SK-N-MC (cell line): ENCODE measurements around the gene LSM12.
"Not testable (repeated sequence)": the region's sequence is repeated elsewhere in the genome, so short reads cannot be mapped to it uniquely, and the experiment has no call there.

ENCODE experiments used
- DNase-seq: peaks from one replicate; pipeline ENCODE4 v3.0.0-alpha.2; 2011; ENCODE audit warnings: low read depth, low spot score
- H3K27ac ChIP-seq: fragments of 200-600 bp; sonication (generic); 2 replicates; pipeline ENCODE4 v1.5.1; 2016; ENCODE audit warnings: mixed run types
- H3K36me3 ChIP-seq: fragments of 200-600 bp; sonication (generic); 2 replicates; pipeline ENCODE4 v1.6.1; 2017; ENCODE audit warnings: antibody characterized with exemption, low read length, mixed read lengths; ENCODE audit not compliant: insufficient read depth
- H3K4me3 ChIP-seq: fragments of 200-600 bp; sonication (generic); 2 replicates; pipeline ENCODE4 v1.5.1; 2016
- H3K9ac ChIP-seq: fragments of 200-600 bp; sonication (generic); 2 replicates; pipeline ENCODE4 v1.8.0; 2017; ENCODE audit warnings: mixed run types, mixed read lengths; ENCODE audit not compliant: insufficient read length
- H3K9me3 ChIP-seq: fragments of 200-600 bp; sonication (generic); 2 replicates; pipeline ENCODE4 v1.6.1; 2017; ENCODE audit warnings: low read depth, mild to moderate bottlenecking, antibody characterized with exemption, low read length, moderate library complexity, mixed read lengths
- EZH2 ChIP-seq: fragments of 200-600 bp; sonication (generic); IDR thresholded peaks from one replicate; pipeline ENCODE4 v1.6.1; 2017; ENCODE audit warnings: antibody characterized with exemption
- FOXP2 ChIP-seq: optimal IDR thresholded peaks from 2 replicates; pipeline ENCODE3; 2011; ENCODE audit warnings: mild to moderate bottlenecking, moderate library complexity; ENCODE audit not compliant: insufficient read depth; ENCODE audit errors: extremely low read length, control extremely low read depth
- POLR2AphosphoS5 ChIP-seq: IDR thresholded peaks from 2 replicates; pipeline ENCODE4 v1.6.1; 2012; ENCODE audit warnings: mild to moderate bottlenecking, low read depth, low read length, borderline replicate concordance

The LSM12 gene

DNA sequence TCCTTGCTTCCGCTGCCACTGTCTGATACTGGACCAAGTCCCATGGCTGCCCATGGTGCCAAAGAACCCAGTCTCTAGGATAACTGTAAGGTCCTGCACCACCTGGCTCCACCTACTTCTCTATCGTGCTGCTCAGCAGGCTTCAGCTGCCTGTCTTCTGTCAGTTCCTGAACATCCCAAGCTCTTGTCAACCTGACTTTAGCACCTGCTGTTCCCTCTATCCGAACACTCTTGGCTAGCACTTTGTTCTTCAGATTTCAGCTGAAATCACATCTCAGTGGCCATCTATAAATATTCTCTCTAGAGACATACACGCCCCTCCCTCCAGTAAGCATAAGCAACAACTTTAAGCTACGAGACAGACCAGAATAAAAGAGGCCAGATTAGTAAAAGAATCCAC is 36.7 kb downstream of the LSM12 start:
- Histone ChIP-seq H3K27ac (no peak overlapping the region), H3K36me3 (peaks cover 35% of the 10 kb centered on the region), H3K9ac (no peak overlapping the region), H3K9me3 (no peaks in the 10 kb centered on the region), H3K4me3 (no peak overlapping the region)
- DNase-seq: no peak
- no peak for TF ChIP-seq POLR2AphosphoS5
- TF ChIP-seq EZH2: no peak
- TF ChIP-seq FOXP2: no peak

- no peak for TF ChIP-seq FOXP2
- no peak for TF ChIP-seq POLR2AphosphoS5
- TF ChIP-seq EZH2: no peak
- Histone ChIP-seq H3K36me3 (peaks cover 15% of the 10 kb centered on the region; the same call in 1 of the 2 replicates), H3K4me3 (no peak overlapping the region), H3K9ac (no peak overlapping the region), H3K9me3 (no peaks in the 10 kb centered on the region), H3K27ac (no peak overlapping the region)
- DNase-seq: no peak
These were observed 41.6 kb downstream of the LSM12 start for GRCh38 chr17:44024853-44025252.

DNA sequence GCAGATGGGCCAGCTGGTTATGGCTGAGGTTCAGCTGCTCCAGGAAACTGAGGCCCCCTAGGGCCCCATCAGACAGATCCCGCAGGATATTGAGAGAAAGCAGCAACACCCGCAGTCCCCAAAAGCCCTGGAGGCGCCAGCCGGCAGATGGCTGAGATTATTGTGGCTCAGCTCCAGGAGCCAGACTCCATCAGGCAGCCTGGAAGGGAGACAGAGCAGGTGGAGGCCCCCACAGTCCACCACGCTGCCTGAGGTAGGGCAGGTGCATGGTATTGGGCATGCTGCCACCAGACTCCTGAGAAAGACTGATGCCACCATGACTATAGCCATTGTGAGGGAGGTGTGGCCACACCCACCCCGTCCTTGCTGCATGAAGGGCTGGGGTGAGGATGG is 42.2 kb downstream of the LSM12 start:
- TF ChIP-seq EZH2 (no peak), POLR2AphosphoS5 (no peak), FOXP2 (no peak)
- H3K9ac ChIP-seq: no peak overlapping the region
- DNase-seq: no peak
- no peak overlapping the region for H3K4me3 ChIP-seq
- no peak overlapping the region for H3K27ac ChIP-seq
- peaks cover 15% of the 10 kb centered on the region; the same call in 1 of the 2 replicates for H3K36me3 ChIP-seq
- H3K9me3 ChIP-seq: no peaks in the 10 kb centered on the region

GRCh38 chr17:44023545-44024270 is 42.8 kb downstream of the LSM12 start:
- no peak overlapping the region for H3K9ac ChIP-seq

DNA sequence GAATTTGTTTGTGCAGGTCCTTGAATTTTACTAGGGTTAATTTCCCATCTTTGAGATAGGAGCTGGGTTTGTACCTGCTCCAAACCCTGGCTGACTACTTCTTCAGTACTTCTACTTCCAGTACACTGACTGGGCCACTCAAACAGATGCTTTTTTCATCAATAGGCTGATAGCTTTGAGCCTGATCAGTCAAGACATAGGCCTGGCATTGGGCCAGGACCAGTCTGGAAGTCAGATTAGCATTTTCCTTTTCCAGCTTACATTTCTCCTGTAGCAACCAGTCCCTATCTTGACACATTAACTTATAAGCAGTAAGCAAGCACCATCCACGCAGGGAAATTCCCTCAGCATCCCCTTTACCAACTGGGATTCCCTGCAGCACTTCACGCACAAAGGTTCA is 44.2 kb downstream of the LSM12 start:
- Histone ChIP-seq H3K9ac (no peak overlapping the region), H3K9me3 (no peaks in the 10 kb centered on the region), H3K27ac (no peak overlapping the region), H3K36me3 (peaks cover 4% of the 10 kb centered on the region; the same call in 1 of the 2 replicates), H3K4me3 (no peak overlapping the region)
- DNase-seq: no peak
- TF ChIP-seq FOXP2: no peak
- no peak for TF ChIP-seq POLR2AphosphoS5
- TF ChIP-seq EZH2: no peak

More at GRCh38 chr17:44023545-44024270, 42.8 kb downstream of the LSM12 start:
- Histone ChIP-seq H3K27ac (no peak overlapping the region), H3K36me3 (peaks cover 10% of the 10 kb centered on the region; the same call in 1 of the 2 replicates), H3K9me3 (no peaks in the 10 kb centered on the region), H3K4me3 (no peak overlapping the region)
- no peak for DNase-seq
- no peak for TF ChIP-seq FOXP2

- H3K36me3 ChIP-seq, H3K4me3 ChIP-seq, DNase-seq, H3K9ac ChIP-seq, H3K9me3 ChIP-seq, H3K27ac ChIP-seq: not testable (repeated sequence)
These were observed 45.2 kb downstream of the LSM12 start for GRCh38 chr17:44021227-44021626.

DNA sequence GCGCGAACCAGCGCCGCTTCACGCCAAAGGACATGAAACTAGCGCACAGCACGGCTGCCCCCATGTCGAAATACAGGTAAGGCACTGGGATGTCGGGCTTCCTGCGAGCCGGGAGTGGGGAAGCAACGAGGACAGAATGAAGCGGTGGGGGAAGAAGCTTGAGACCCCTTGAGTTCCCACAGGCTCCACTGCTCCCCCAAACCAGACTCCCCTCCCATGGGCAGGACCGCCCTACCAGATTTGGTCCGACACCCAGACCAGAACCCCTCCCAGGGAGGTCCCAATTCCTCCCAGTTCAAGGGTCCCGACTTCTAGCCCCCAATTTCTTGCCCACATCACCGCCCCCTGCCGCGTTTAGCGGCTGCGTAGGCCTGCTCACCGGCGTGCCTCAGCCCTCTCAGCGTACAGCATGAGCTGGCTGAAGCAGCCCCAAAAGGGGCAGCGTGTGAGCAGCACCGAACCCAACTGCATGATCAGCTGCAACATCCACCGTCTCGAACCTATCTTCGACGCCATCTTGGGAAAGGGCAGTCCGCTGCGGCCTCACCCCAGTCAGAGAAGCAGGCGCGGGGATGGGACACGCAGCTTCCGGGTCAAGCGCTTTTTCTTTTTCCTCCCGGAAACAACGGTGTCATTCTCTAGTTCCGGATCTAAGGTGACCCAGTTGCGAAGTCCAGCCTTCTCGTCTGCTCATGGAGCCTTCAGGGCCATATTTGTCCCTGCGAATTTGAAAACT is 51.9 kb downstream of the LSM12 start, which contains the start of gene TMEM101:
TMEM101 (minus strand) TSS at position 527 of the 736 bp plus-strand sequence; CDS start at position 516, 11 bp downstream.
- no peaks in the 10 kb centered on the region; the same call in 1 of the 2 replicates for H3K36me3 ChIP-seq
- peak; percentile 86 for DNase-seq
- H3K9me3 ChIP-seq: no peaks in the 10 kb centered on the region
- peak within 1 kb of the TSS; percentile 95 for H3K9ac ChIP-seq
- peak within 1 kb of the TSS; percentile 77 for H3K27ac ChIP-seq
- TF ChIP-seq FOXP2 (no peak), POLR2AphosphoS5 (peak; percentile 87), EZH2 (no peak)
- H3K4me3 ChIP-seq: peak within 1 kb of the TSS; percentile 98

DNA sequence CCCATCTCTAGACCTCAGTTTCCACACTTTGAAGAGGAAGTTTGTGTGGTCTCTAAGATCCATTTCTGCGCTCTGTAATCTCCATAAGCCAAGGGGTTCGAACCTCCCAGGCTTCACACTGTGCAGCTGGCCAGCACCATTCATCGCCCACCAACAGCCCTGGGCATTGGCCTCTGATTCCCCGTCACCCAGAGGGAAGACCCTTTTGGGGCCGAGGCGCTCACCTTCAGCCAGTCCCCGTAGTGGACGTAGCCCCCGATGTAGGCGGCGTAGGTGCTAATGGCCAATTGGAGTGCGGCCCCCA is 52.4 kb downstream of the LSM12 start:
- peak overlapping the region; percentile 98 for H3K4me3 ChIP-seq
- H3K27ac ChIP-seq: peak overlapping the region; percentile 77
- no peaks in the 10 kb centered on the region; the same call in 1 of the 2 replicates for H3K36me3 ChIP-seq
- TF ChIP-seq FOXP2 (no peak), EZH2 (no peak), POLR2AphosphoS5 (no peak)
- no peak for DNase-seq
- H3K9ac ChIP-seq: peak overlapping the region; percentile 95
- H3K9me3 ChIP-seq: no peaks in the 10 kb centered on the region
